Activated naive CD8-positive, alpha-beta T cell treated with anti-CD3 and anti-CD28 coated beads, Interleukin-2, amount 10 ng/mL, durations not matched to agents 7 days and 5 days (primary cell): ENCODE measurements around the gene BAHCC1. TPM values are rescaled to one million over a fixed set of nuclear protein-coding genes. Genes with fewer than 3 reads are reported as not detected.

ENCODE experiments used
- ATAC-seq: fragments of 150-1000 bp; cut with Tn5 transposase; one replicate; pipeline ENCODE4 v1.10.0; 2021; ENCODE audit warnings: low read depth, moderate library complexity
- POLR2A ChIA-PET: fragments of 350-600 bp; sonication (Branson Sonifier 250); formaldehyde crosslinking; loops from one replicate; lab custom pipeline; 2021; ENCODE audit warnings: antibody characterized with exemption; lab: Charles Lee
- DNase-seq: peaks from one replicate; pipeline ENCODE4 v3.0.0; 2021
- H3K27ac Mint-ChIP-seq: one replicate; pipeline ENCODE4 v1.8.0; 2022; ENCODE audit warnings: mild to moderate bottlenecking, mixed read lengths
- H3K27me3 Mint-ChIP-seq: one replicate; pipeline ENCODE4 v1.8.0; 2022; ENCODE audit warnings: mild to moderate bottlenecking, moderate library complexity, mixed read lengths
- H3K36me3 Mint-ChIP-seq: one replicate; pipeline ENCODE4 v1.8.0; 2021; ENCODE audit warnings: mild to moderate bottlenecking, mixed read lengths
- H3K4me1 Mint-ChIP-seq: one replicate; pipeline ENCODE4 v1.8.0; 2021; ENCODE audit warnings: mixed read lengths
- H3K4me3 Mint-ChIP-seq: one replicate; pipeline ENCODE4 v1.8.0; 2022; ENCODE audit warnings: mild to moderate bottlenecking, moderate library complexity, mixed read lengths
- H3K9me3 Mint-ChIP-seq: one replicate; pipeline ENCODE4 v1.8.0; 2021; ENCODE audit warnings: mixed read lengths
- total RNA-seq, 2 experiments: library from RNA; stranded (reverse); gene quantifications; one replicate each; pipeline ENCODE4 v1.2.3, GENCODE V29; 2021

BAHCC1 gene
- total RNA-seq, 2 experiments from 2014 or later: 0.86 to 1.0 TPM

- no peak for ATAC-seq
- no peak overlapping the region for H3K27ac Mint-ChIP-seq
- POLR2A ChIA-PET: interaction anchor here (1.0 kb wide), 1 partner anchor 95 kb away, joined by 3 read pairs; no protein-coding TSS in a partner anchor
- DNase-seq: peak; percentile 34
- no peaks in the 10 kb centered on the region for H3K9me3 Mint-ChIP-seq
- H3K4me3 Mint-ChIP-seq: peak overlapping the region; percentile 49
- no peaks in the 10 kb centered on the region for H3K36me3 Mint-ChIP-seq
- peaks cover 38% of the 10 kb centered on the region for H3K27me3 Mint-ChIP-seq
- peaks cover 2% of the 10 kb centered on the region for H3K4me1 Mint-ChIP-seq
These were observed 9.1 kb upstream of the BAHCC1 start for GRCh38 chr17:81386141-81386645.

GRCh38 chr17:81386646-81387099 is 8.6 kb upstream of the BAHCC1 start:
- ATAC-seq (peak; percentile 55), DNase-seq (no peak)
- no peaks in the 10 kb centered on the region for H3K9me3 Mint-ChIP-seq
- peak overlapping the region; percentile 49 for H3K4me3 Mint-ChIP-seq
- H3K36me3 Mint-ChIP-seq: no peaks in the 10 kb centered on the region
- peaks cover 43% of the 10 kb centered on the region for H3K27me3 Mint-ChIP-seq
- H3K4me1 Mint-ChIP-seq: no peaks in the 10 kb centered on the region
- H3K27ac Mint-ChIP-seq: no peak overlapping the region
- POLR2A ChIA-PET: interaction anchor here (1.0 kb wide), 1 partner anchor 95 kb away, joined by 3 read pairs; no protein-coding TSS in a partner anchor

GRCh38 chr17:81387100-81388090 is 7.9 kb upstream of the BAHCC1 start:
- Mint-ChIP-seq H3K4me1 (no peaks in the 10 kb centered on the region), H3K36me3 (no peaks in the 10 kb centered on the region), H3K4me3 (peak overlapping the region; percentile 59), H3K27ac (no peak overlapping the region), H3K9me3 (no peaks in the 10 kb centered on the region), H3K27me3 (peaks cover 50% of the 10 kb centered on the region)
- ATAC-seq: peak; percentile 55
- DNase-seq: no peak
- POLR2A ChIA-PET: interaction anchor here (1.0 kb wide), 1 partner anchor 96 kb away, joined by 3 read pairs; no protein-coding TSS in a partner anchor

GRCh38 chr17:81388091-81388611 is 7.1 kb upstream of the BAHCC1 start:
- no peak for DNase-seq
- H3K36me3 Mint-ChIP-seq: no peaks in the 10 kb centered on the region
- H3K4me3 Mint-ChIP-seq: no peak overlapping the region
- H3K27ac Mint-ChIP-seq: no peak overlapping the region
- H3K4me1 Mint-ChIP-seq: no peaks in the 10 kb centered on the region
- H3K27me3 Mint-ChIP-seq: peaks cover 54% of the 10 kb centered on the region
- H3K9me3 Mint-ChIP-seq: no peaks in the 10 kb centered on the region
- POLR2A ChIA-PET: interaction anchor here (0.7 kb wide), 1 partner anchor 10 kb away, joined by 3 read pairs; no protein-coding TSS in a partner anchor
- ATAC-seq: no peak

GRCh38 chr17:81388612-81389367 is 6.5 kb upstream of the BAHCC1 start:
- POLR2A ChIA-PET: interaction anchor here (0.7 kb wide), 1 partner anchor 10 kb away, joined by 3 read pairs; no protein-coding TSS in a partner anchor
- Mint-ChIP-seq H3K36me3 (no peaks in the 10 kb centered on the region), H3K9me3 (no peaks in the 10 kb centered on the region), H3K27me3 (peaks cover 55% of the 10 kb centered on the region), H3K27ac (no peak overlapping the region), H3K4me3 (no peak overlapping the region), H3K4me1 (no peaks in the 10 kb centered on the region)
- DNase-seq (no peak), ATAC-seq (no peak)

GRCh38 chr17:81389585-81389984 is 5.7 kb upstream of the BAHCC1 start:
- H3K4me3 Mint-ChIP-seq: no peak overlapping the region
- DNase-seq: no peak
- peaks cover 6% of the 10 kb centered on the region for H3K4me1 Mint-ChIP-seq
- H3K36me3 Mint-ChIP-seq: no peaks in the 10 kb centered on the region
- peaks cover 63% of the 10 kb centered on the region for H3K27me3 Mint-ChIP-seq
- POLR2A ChIA-PET: no interaction called here
- ATAC-seq: no peak
- no peak overlapping the region for H3K27ac Mint-ChIP-seq
- no peaks in the 10 kb centered on the region for H3K9me3 Mint-ChIP-seq

GRCh38 chr17:81390029-81390872 is 5.0 kb upstream of the BAHCC1 start:
- ATAC-seq (no peak), DNase-seq (no peak)
- peaks cover 9% of the 10 kb centered on the region for H3K4me1 Mint-ChIP-seq
- peaks cover 64% of the 10 kb centered on the region for H3K27me3 Mint-ChIP-seq
- POLR2A ChIA-PET: no interaction called here
- H3K27ac Mint-ChIP-seq: no peak overlapping the region
- H3K9me3 Mint-ChIP-seq: no peaks in the 10 kb centered on the region
- H3K4me3 Mint-ChIP-seq: no peak overlapping the region
- H3K36me3 Mint-ChIP-seq: no peaks in the 10 kb centered on the region

GRCh38 chr17:81390873-81391255 is 4.4 kb upstream of the BAHCC1 start:
- Mint-ChIP-seq H3K27me3 (peaks cover 63% of the 10 kb centered on the region), H3K36me3 (no peaks in the 10 kb centered on the region), H3K4me3 (no peak overlapping the region), H3K27ac (no peak overlapping the region), H3K9me3 (no peaks in the 10 kb centered on the region), H3K4me1 (peaks cover 10% of the 10 kb centered on the region)
- DNase-seq (no peak), ATAC-seq (no peak)
- POLR2A ChIA-PET: no interaction called here

GRCh38 chr17:81391293-81391935 is 3.8 kb upstream of the BAHCC1 start:
- ATAC-seq (no peak), DNase-seq (no peak)
- POLR2A ChIA-PET: interaction anchor here (1.0 kb wide), 1 partner anchor 21 kb away, joined by 3 read pairs; no protein-coding TSS in a partner anchor
- Mint-ChIP-seq H3K9me3 (no peaks in the 10 kb centered on the region), H3K4me3 (no peak overlapping the region), H3K4me1 (peaks cover 10% of the 10 kb centered on the region), H3K27me3 (peaks cover 57% of the 10 kb centered on the region), H3K36me3 (no peaks in the 10 kb centered on the region), H3K27ac (no peak overlapping the region)

GRCh38 chr17:81391936-81392908 is 3.0 kb upstream of the BAHCC1 start:
- H3K27ac Mint-ChIP-seq: no peak overlapping the region
- no peak overlapping the region for H3K4me3 Mint-ChIP-seq
- H3K4me1 Mint-ChIP-seq: peaks cover 10% of the 10 kb centered on the region
- ATAC-seq (no peak), DNase-seq (peak; percentile 30)
- no peaks in the 10 kb centered on the region for H3K9me3 Mint-ChIP-seq
- peaks cover 60% of the 10 kb centered on the region for H3K27me3 Mint-ChIP-seq
- no peaks in the 10 kb centered on the region for H3K36me3 Mint-ChIP-seq
- POLR2A ChIA-PET: interaction anchor here (1.0 kb wide), 1 partner anchor 20 kb away, joined by 3 read pairs; no protein-coding TSS in a partner anchor
